Stimulated activated CD4-positive, alpha-beta T cell treated with anti-CD3 and anti-CD28 coated beads, Interleukin-2, amount 100 ng/mL, for 24 hours (primary cell): Measurements from ENCODE around the gene PROX2.

Source experiments
- DNase-seq, 2 donors: peaks; one replicate each; pipeline ENCODE4 v3.0.0-alpha.2; 2020

Gene PROX2

DNA sequence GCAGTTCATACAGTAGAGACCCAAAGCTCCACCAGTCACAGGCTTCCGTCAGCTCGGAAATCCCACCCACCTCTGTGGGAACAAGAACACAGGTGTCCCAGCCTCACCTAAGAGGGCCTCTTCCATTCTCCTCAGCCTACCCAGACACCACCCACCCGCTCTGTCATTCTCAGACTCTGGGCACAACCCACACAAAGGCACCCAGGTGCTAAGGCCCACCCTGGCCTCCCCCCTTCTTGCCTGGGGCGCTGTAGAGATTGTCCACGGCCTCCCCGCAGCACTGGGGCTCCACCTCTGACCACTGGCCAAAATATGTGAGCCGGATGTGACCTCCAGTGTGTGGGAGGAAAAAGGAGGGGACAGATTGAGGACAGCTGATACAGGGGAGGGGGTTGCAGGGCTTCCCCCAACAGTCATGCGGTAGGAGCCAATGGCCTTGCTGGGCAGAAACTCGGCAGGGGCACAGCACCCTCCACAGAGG, 33.0 kb upstream of the PROX2 start:
- DNase-seq: no peak

DNA sequence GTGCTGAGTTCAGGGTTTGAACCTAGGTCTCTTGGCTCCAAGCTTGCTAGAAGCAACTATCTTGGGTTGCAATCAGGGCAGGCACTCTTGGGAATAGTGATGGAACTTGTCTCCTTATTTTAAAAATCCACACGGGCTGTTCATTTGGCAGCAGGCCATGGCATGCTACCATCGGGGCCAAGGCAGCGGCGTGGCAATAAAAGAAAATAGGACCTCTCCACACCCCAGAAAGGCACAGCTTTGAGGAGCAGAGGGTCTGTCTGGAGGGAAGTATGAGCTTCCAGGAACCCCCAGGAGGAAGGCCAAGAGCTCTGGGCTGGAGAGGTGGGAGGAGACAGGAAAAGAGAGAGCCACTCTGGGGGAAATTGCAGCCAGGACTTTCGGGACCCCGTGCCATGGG, 31.8 kb upstream of the PROX2 start:
- DNase-seq: no peak

DNA sequence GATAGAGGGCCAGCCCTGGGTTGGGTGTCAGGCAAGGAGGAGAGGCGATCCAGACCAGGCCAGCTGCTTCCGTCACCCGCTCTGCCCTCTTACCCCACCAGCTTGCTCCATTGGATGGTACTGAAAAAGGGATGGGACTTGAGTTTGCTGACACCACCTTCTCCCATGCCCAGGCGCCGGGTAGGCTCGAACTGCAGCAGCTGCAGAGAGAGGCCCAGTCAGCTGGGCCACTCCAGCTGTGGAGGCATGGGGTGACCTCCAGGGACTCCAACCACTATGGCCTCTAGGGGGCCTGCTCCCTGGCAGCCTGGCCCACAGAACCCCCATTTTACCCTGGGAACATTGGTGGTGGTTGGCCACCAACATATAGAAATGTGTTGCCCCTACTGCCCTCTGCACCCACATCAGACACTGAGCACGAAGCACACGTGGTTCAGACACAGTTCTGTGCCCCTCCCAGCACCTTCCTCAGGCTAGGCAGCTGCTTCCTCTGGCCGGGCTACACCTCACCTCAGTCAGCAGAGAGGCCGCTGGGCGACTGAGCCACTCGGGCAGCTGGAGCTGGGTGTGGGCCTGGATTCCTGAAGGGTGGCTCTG, 31.1 kb upstream of the PROX2 start:
- DNase-seq: no peak

DNA sequence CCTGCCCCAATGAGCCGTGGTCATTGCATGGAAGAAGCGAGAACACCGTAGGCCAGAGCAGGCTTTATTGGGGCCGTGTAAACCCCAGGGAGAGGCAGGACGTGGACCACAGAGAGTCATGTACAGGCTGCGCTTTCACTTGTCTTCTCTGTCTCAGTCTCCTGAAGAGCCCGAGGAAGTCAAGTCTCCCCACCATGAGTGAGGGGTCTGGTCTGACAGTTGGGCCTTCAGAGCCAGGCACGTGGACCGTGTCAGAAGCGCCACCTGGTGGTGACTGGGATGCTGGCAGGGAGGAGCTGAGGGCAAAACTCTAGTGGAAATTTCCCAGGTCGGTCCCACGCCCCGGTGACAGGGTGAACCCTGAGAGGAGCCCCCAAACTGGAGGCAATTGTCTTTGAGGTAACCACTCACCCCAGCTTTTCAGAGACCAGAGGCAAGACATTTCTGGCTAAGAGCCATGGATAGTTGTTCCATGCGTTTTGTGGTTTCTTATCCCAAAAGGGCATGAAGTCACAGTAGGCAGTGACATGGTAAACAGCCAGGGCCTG, 29.7 kb upstream of the PROX2 start:
- DNase-seq: peak; percentile 88

DNA sequence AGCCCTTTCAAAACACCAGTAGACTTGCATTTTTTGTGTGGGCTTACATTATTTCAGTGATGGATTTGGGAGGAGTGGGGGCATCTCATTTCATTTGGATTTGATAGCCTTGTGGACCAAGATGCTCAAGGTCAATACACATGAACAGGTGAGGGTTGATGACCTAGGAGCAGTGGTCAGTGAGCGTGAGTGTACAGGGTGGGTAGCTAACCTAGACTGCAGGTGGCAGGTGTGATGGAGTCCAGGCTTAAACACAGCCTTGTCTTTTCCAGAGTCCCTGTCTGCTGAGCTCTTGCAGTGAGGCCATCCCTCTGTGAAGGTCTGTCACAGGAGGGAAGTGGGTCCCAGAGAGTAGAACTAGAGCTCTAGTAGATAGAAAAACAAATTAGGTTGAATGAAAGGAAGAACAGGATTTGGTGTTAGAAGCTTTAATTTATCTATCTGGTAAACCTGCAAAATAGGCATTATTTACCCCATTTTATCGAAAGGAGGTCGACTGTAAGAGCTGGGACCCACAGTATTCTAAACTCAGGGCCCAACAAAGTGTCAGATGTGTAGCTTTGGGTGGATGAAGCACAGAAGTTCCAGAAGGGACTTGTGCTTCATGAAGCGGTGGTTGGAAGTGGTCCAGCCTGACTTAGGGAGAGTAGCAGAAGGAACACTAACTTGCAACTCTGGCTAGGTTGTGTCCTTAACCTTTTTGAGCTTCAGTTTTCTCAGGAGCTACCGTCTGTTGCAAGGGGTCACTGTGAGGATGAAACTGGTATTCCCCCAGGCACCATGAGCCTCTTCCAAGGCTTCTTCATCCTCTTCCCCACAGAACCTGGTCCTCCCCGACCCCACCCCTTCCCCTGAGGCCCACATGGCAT, 28.9 kb upstream of the PROX2 start:
- no peak for DNase-seq

DNA sequence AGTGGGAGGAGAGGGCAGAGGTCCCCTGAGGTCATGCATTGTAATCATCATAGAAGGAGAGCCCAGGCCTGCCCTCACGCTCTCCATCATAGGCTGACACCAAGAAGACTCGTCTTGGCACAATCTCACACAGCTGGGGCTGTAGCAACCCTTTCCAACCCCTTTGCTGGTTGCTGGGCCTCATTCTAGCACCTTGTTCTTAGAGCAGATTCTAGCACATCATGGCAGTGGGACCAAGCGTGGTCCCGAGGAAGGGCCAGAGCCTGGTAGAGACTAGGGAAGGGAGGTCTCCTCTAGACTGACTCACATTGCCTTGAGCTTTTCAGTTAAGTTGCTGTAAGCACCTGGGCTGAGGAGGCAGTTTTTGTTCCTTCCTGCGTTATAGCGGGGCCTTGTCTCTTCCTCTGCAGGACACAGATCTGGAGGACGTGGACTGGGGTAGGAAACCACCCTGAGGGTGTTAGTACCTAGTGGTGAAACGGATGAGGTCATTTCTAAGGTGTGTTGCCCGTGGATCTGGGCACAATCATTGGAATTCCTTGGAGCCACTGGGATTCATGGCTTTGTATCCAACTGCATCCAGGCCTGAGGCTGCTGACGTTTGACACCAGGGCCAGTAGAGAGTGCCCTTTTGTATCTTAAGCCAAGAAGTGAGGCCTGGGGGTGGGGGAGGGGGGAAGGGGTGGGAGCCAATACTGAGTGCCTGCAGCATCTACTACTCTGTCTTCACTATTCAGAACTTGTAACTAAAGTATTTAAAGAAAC, 27.2 kb upstream of the PROX2 start:
- no peak for DNase-seq

DNA sequence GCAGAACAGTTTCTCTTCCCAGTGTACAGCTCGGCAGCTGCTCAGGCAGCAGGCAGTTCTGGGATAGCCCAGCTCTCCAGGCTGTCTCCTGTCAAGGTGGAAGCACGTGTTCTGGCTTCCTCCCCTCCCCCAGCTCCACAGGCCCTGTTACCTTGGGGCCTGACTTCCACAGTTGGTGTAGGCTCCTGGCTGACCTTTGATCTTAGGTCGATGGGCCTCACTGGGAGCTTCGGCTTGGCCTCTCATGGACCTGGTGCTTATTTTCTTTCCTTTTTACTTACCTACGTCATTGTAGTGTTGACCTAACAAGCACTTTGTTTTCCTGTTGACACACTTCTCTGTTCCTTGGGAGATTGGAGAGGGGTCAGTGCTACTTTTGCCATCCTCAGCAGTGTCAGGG, 22.7 kb upstream of the PROX2 start:
- DNase-seq: no peak

DNA sequence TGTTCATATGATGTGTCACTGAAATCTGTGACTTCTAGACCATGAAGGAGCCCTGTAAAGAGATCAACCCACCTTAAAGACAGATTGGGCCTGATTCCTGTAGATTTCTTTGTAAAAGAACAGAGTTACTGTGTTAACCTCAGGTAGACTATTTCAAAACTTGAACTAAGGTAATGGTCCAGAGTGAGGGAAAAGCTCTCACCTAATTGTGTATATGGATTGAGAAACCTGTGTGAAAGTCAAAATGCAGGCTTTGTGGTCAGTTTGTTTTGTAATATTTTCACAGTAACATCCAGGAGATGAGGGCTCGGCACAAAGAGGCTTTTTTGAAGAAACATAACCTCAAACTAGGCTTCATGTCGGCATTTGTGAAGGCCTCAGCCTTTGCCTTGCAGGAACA, 22.1 kb upstream of the PROX2 start:
- DNase-seq: no peak

DNA sequence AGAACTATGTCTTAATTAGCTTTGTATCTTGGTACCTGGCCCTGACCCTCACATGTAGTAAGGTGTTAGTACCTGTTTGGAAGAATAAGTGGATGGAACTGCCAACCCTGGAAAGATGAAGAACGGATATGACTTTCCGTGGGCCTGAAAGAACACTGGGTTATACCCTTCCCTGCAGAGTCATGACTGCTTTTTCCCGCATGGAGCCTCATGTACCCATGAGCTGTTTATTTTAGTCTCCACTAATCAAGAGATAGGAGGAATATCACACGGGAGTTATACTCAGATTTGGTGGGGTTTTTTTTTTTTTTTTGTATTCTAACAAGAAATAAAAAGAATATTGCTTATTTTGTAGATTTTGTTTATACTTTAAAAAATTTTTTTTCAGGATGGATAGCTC, 21.7 kb upstream of the PROX2 start:
- no peak for DNase-seq

DNA sequence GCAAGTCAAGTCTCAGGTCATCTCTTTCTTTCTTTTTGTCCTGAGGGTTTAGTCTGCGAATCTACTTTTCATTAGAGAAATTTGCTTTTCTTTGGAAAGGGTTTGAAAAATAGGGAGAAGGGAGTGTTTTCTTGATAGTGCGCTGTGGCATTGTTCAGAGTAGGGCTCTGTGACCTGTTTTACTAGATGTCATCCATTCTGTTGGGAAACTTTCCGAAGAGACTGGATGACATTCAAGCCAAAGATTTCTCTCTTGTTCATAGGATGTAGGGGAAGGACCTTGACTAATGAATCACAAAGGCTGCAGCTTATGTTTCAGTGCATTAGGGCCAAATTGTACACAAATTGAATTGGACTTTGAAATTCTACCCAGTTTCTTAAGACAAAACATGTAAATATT, 20.5 kb upstream of the PROX2 start:
- no peak for DNase-seq

DNA sequence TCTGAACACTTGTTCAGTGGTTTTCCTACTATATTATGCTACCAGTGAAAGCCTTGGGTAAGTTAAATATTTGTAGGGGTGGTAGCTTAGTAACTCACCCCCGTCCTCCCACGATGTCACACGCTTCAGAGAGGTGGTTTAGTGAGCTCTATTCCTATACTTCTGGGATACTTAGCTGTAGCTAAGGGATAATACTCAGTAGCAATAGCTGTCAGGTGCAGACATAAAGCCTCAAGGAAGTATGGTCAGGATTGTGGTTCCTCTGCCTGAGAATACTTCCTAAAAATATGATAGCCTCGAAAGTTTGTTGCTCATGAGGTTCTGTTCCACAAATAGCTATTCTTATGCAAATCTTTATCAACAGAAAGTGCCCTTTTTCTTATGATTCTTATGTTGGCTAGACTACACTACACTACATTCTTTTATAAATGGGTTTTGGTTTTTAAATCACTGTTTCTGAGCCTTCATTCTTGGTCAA, 17.7 kb upstream of the PROX2 start:
- DNase-seq: no peak

DNA sequence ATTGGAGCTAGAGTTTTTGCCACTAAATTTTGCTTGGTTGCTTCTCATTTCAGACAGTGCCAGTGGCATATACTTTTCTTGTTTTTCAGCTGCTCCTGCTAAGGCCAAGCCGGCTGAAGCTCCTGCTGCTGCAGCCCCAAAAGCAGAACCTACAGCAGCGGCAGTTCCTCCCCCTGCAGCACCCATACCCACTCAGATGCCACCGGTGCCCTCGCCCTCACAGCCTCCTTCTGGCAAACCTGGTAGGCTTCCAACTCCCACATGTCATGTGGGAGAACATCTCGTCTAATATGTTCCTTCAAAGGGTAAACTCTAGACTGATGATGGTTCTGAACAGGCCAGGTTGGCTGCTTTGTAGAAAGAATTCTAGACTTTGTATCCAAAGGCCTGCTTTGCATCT, 16.8 kb upstream of the PROX2 start:
- no peak for DNase-seq

DNA sequence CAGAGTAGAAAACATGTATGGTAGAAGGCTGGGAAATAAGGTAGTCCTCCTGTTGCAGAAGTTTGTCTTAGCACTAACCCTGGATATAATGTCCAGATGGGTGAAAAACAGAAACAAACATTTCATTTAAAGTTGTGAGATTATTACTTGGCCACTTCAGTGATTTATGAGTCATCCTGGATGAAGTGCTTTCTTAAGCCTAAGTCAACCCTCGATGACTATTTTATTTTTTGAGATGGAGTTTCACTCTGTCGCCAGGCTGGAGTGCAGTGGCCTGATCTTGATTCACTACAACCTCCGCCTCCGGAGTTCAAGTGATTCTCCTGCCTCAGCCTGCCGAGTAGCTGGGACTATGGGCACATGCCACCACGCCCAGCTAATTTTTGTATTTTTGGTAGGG, 15.9 kb upstream of the PROX2 start:
- no peak for DNase-seq

DNA sequence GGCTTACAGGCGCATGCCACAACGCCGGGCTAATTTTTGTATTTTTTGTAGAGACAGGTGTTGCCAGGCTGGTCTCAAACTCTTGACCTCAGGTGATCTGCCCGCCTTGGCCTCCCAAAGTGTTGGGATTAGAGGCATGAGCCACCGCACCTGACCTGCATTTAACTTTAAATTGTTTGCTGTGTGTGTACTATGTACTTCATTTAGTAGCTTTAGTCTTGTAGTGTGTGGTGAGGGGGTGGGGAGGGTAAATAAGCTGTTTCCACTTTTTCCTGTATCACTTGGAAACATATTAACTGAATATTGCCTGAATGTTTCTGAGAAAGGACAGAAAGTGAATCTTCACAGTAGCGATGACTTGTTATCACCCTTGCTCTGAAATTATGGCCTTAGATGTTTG, 14.3 kb upstream of the PROX2 start:
- no peak for DNase-seq

DNA sequence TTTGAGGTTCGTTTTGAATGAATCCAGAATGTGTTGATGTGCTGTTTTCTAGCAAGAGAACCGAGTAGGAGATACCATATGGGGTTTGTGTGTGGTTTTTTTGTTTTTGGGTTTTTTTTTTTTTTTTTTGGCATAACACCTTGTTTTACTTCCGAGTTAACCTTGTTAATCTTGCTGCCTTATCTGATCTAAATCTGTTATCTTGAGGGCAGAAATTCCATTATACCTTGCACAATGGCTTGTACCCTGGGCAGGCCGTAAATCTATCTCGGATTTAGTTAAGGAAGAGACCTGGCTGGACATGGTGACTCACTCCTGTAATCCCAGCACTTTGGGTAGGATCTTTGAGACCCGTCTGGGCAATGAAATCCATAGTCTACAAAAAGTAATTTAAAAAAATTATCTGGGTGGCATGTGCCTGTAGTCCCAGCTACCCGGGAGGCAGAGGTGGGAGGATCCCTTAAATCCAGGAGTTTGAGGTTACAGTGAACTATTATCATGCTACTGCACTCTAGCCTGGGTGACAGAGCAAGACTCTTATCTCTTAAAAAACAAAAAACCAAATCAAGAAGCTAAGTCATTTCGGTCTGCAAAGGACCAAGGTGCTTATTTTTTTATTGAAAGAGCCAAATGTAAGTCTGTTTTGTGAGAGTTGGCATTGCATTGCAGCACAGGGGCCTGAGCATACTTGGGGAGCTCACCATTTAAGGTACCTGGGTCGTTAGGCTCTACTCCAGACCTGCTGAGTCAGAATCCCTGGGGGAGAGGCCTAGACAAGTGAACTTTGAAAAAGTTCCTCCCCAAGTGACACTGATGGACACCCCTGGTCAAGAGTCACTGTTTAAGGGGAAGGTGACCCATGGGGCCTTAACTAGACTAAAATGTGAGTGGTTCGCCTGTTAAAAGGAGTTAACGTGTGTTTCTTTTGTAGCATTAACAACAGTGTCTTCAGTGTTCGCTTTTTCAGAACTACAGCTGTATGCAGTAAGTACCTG, 12.5 kb upstream of the PROX2 start:
- DNase-seq: no peak

DNA sequence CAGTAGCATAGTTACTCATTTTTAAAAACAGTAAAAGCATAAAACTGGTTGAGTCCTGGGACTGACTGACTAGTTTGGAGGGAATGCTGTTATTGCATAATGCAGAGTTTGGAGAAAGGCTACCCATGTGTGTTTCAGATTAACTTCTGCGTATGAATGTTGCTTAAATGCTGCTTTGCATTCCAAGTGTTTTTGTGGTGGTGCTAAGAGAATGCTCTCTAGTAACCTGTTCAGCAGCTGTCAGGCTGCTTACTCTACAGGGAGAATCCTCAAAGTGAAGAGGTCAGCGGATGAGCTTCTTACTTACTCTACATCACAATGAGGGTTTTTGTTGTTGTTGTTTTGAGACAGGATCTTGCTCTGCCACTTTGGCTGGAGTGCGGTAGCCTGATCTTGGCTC, 10.1 kb upstream of the PROX2 start:
- DNase-seq: no peak

DNA sequence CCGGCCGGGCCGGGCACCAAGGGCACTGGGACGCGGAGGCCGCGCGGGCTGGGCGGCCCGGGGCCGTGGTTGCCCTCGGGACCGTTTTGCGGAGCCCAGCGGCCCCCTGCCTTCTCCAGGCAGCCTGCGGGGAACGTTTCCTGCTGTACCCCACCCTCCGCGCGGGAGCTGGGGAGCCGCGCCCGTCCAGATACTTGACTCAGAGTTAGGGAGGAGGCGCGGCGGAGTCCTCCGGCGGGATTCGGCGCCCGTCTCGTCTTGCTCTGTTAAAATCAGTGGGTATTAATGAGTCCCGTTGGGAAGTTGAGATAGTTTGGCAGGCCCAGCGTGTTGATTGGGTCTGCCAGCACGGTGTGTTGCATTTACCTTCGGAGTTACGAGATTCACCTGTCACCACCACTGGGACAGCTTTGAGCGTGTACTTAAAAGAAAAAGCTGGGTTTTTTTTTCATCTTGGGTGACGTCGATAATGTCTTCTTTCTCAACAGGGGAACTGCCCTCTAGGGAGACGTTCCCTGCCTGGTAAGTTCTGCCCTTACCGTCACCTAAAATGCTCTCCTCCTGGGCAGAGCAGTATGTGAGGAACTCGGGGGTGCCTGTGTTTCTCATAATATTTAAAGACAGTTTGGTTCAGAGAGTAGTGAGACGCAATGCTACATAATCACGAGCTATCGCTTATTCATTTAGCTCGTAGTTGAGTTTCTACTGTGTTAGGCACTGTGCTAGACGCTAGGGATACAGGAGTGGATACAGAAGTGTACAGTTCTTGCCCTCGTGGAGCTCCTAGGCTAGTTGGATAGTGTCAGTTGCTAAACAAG, 6.4 kb upstream of the PROX2 start:
- peak; percentile 58 to 61 for DNase-seq

DNA sequence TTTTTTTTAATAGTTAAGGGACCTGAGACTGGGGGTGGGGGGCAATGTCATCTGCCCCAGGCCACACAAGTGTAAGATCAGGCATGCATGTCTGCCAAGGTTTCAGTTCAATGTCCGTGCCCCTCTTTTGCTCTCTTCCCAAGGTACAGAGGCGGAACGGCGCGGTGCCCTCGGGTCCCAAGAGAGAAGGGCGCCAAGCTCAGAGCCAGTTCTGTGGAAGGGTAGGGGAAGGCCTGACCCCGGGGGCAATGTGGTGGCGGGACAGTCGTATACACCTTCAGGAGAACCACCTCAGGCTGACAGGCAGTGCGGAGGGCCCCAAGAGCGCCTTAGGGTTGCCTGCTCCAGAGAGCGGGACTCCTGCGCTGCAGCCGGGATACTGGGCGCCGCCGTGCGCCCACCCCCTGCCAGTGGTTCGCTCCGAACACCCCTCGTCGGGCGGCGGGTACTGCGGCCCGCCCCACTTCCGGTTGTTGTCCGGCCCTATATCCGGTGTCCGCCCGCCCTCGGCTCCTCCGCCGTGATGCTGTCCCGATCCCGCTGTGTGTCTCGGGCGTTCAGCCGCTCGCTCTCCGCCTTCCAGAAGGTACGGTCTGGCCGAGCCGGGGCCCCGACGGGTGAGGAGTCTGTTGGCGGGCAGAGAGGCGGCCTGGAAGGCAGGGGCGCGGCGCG, 5.6 kb upstream of the PROX2 start, which contains the start of gene DLST:
DLST (plus strand) TSS at position 486 of the 672 bp plus-strand sequence; CDS start at position 524, 38 bp downstream.
- peak; percentile 90 to 91 for DNase-seq

DNA sequence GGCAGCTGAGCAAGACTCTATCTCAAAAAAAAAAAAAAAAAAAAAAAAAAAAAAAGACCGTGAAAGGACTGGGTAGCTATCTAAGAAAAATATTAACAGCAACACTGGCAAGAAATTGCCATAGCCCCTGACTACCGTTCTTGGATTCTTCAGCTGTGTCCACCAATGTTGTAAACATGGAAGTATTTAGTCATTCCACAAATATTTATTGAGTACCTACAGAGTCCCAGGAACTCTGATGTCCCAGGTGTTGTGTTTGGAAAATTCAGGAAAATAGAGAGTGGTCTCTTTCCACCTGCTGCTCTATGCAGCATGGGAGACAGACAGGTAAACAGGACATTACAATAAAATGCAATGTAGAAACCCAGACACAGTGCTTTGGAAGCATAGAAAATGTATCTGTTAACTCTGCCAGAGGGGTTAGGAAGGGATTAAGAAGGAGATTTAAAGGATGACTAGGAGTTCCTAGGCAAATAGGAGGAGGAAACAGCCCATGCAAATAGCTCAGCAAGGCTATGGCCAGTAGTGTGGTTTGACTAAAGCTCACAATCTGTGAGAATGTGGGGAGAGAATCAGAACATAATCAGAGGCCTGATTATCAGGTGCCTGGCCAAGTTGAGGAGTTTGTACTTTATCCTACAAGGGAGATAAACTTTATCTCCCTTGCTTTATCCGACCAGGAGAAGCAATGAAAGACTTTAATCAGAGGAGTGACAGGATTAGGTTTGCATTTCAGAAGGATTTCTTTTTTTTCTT, 3.7 kb upstream of the PROX2 start:
- DNase-seq: no peak

DNA sequence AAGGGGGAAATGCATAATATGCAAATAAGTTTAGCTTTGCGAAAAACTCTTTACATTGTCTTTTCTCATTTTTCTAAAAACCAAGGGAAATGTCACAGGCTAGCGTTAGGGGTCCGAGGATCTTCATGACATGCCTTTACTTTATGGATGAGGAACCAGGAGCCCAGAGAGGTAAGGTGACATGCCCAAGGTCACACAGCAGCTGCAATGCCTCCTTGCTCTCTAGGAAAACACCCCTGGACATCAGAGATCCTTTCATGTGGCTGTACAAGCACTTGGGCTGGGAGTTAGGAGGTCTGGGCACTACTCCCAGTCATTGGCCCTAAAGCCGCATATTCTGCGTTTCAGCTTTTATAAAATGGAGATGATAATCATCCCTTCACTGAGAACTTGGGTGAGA, 741 bp downstream of the PROX2 start:
- no peak for DNase-seq
